RWPE2 (cell line): ENCODE data around the gene MRPL44.

Source experiments
- ATAC-seq: fragments of 200-7000 bp; cut with Tn5 transposase; 3 replicates; pipeline ENCODE4 v1.9.1; 2021; ENCODE audit warnings: low read depth
- DNase-seq: peaks from one replicate; pipeline ENCODE4 v3.0.0-alpha.2; 2020; ENCODE audit warnings: low spot score
- H3K27ac ChIP-seq: fragments of 450-650 bp; 2 replicates; pipeline ENCODE4 v1.5.1; 2017; ENCODE audit warnings: mild to moderate bottlenecking; ENCODE audit not compliant: poor library complexity, severe bottlenecking
- H3K27me3 ChIP-seq: fragments of 250-450 bp; sonication (Bioruptor Pico); 2 replicates; pipeline ENCODE4 v1.5.1; 2021; ENCODE audit warnings: mild to moderate bottlenecking, moderate library complexity; ENCODE audit not compliant: insufficient read depth, poor library complexity, severe bottlenecking
- H3K36me3 ChIP-seq: fragments of 250-450 bp; sonication (Bioruptor Pico); 2 replicates; pipeline ENCODE4 v1.5.1; 2020; ENCODE audit warnings: low read depth, mild to moderate bottlenecking, moderate library complexity
- H3K4me1 ChIP-seq: fragments of 250-450 bp; sonication (Bioruptor Pico); 2 replicates; pipeline ENCODE4 v1.5.1; 2021; ENCODE audit warnings: mild to moderate bottlenecking, moderate library complexity; ENCODE audit not compliant: insufficient read depth, poor library complexity, severe bottlenecking
- H3K4me3 ChIP-seq: fragments of 250-450 bp; sonication (Bioruptor Pico); 2 replicates; pipeline ENCODE4 v1.5.1; 2021; ENCODE audit warnings: mild to moderate bottlenecking, moderate library complexity; ENCODE audit not compliant: severe bottlenecking
- H3K9me3 ChIP-seq: fragments of 250-450 bp; sonication (Bioruptor Pico); 2 replicates; pipeline ENCODE4 v1.5.1; 2021; ENCODE audit warnings: mild to moderate bottlenecking, moderate library complexity; ENCODE audit not compliant: severe bottlenecking
- TF ChIP-seq, protein P1 (sequence below): fragments of 450-650 bp; IDR thresholded peaks from one replicate; pipeline ENCODE4 v1.5.1; 2017; ENCODE audit warnings: mild to moderate bottlenecking, moderate library complexity; ENCODE audit not compliant: poor library complexity, severe bottlenecking

The MRPL44 gene

DNA sequence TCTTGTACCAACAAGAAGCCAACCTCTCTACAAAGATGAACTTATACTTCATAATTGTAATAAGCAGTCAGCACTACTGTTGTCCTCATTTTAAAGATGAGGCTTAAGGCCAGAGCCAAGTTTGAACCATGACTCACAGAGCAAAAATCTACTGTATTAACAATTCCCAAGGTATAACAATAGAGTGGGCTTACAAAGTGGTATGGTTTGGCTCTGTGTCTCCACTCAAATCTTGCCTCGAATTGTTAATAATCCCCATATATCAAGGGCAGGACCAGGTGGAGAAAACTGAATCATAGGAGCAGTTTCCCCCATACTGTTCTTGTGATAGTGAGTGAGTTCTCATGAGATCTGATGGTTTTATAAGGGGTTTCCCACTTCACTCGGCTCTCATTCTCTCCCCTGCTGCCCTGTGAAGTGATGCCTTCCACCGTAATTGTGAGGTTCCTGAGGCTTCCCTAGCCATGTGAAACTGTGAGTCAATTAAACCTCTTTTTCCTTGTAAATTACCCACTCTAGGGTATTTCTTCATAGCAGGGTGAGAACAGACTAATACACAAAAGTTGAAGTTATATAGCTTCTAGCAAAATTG, 19.5 kb downstream of the MRPL44 start:
- DNase-seq (no peak), ATAC-seq (peak; percentile 79)
- H3K27ac ChIP-seq, result no peak overlapping the region
- no peaks in the 10 kb centered on the region for H3K27me3 ChIP-seq
- TF ChIP-seq, protein P1, sequence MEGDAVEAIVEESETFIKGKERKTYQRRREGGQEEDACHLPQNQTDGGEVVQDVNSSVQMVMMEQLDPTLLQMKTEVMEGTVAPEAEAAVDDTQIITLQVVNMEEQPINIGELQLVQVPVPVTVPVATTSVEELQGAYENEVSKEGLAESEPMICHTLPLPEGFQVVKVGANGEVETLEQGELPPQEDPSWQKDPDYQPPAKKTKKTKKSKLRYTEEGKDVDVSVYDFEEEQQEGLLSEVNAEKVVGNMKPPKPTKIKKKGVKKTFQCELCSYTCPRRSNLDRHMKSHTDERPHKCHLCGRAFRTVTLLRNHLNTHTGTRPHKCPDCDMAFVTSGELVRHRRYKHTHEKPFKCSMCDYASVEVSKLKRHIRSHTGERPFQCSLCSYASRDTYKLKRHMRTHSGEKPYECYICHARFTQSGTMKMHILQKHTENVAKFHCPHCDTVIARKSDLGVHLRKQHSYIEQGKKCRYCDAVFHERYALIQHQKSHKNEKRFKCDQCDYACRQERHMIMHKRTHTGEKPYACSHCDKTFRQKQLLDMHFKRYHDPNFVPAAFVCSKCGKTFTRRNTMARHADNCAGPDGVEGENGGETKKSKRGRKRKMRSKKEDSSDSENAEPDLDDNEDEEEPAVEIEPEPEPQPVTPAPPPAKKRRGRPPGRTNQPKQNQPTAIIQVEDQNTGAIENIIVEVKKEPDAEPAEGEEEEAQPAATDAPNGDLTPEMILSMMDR, result no peak
- H3K9me3 ChIP-seq, result no peaks in the 10 kb centered on the region
- H3K4me3 ChIP-seq, result no peak overlapping the region
- peaks cover 3% of the 10 kb centered on the region for H3K4me1 ChIP-seq
- peaks cover 64% of the 10 kb centered on the region for H3K36me3 ChIP-seq

DNA sequence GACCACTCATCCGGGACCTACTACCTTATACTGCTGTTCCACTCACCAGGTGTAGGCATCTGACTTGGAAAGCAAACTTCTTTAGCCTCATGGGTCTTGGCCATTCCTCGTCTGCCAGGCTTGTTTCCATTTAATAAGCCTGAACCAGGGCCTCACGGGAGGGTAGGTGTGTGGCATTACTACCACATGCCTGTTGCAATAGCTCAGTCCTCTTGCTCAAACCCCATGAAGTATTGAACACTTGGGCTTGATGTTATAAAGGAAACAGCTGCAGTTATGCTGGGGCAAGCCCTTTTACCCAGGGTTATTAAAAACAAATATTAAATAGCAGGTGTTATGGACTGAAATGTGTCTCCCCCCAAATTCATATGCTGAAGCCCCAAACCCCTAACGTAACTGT, 21.2 kb downstream of the MRPL44 start:
- DNase-seq, result no peak
- H3K4me3 ChIP-seq, result no peak overlapping the region
- no peaks in the 10 kb centered on the region for H3K9me3 ChIP-seq
- TF ChIP-seq, protein P1, result no peak
- peaks cover 3% of the 10 kb centered on the region for H3K4me1 ChIP-seq
- no peak for ATAC-seq
- H3K27me3 ChIP-seq, result no peaks in the 10 kb centered on the region
- H3K36me3 ChIP-seq, result peaks cover 81% of the 10 kb centered on the region
- no peak overlapping the region for H3K27ac ChIP-seq

DNA sequence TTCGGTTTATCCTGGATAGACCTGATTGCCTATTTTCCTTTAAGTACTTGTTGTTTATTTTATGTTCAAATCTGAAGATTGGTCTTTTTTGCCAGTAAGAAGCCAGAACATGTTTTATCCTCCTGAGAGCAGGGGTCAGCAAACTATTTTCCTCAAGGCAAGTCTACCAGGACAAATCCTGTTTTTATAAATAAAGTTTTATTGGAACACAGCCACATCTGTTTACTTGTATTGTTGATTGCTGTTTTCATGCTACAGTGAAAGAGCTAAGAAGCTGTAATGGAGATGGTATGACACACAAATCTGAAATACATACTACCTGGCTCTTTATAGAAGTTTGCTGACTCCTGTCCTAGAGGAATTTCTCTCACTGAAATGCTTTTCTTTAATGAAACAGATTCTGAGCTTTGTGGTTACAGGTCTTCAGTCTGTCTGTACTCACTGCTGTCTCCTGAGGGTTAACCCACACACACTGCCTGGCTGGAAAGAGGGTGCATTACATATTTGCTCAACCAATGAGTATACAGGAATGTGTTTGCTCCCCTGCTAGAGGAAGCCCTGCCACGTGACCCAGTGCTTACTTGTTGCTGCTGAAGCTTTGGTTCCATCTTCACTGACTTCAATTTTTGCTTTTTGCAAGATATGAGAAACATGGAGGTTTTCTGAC, 22.6 kb downstream of the MRPL44 start:
- ATAC-seq, result no peak
- Histone ChIP-seq H3K4me1 (peaks cover 3% of the 10 kb centered on the region), H3K9me3 (no peaks in the 10 kb centered on the region), H3K36me3 (peaks cover 95% of the 10 kb centered on the region), H3K4me3 (no peak overlapping the region), H3K27me3 (no peaks in the 10 kb centered on the region), H3K27ac (no peak overlapping the region)
- no peak for DNase-seq
- TF ChIP-seq, protein P1, result no peak

DNA sequence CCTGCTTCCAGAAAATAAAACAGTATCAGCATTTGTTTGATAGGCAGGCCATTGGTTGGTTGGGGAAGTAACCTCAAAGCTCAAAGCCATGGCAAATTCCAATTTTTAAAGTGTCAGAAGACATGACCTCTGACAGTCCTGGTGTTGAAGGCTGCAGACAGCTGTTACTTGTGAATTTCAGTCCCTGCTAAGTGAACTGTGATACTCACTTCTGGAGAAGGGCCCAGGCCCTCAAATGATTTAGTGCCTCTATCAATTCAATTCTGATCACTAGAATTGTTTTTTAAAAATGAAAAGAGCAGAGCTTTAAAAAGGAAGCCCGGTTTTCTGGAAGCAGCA, 23.1 kb downstream of the MRPL44 start:
- H3K36me3 ChIP-seq, result peaks cover 95% of the 10 kb centered on the region
- DNase-seq (no peak), ATAC-seq (no peak)
- H3K9me3 ChIP-seq, result no peaks in the 10 kb centered on the region
- peaks cover 3% of the 10 kb centered on the region for H3K4me1 ChIP-seq
- TF ChIP-seq, protein P1, result no peak
- H3K4me3 ChIP-seq, result no peak overlapping the region
- H3K27ac ChIP-seq, result no peak overlapping the region
- H3K27me3 ChIP-seq, result no peaks in the 10 kb centered on the region

DNA sequence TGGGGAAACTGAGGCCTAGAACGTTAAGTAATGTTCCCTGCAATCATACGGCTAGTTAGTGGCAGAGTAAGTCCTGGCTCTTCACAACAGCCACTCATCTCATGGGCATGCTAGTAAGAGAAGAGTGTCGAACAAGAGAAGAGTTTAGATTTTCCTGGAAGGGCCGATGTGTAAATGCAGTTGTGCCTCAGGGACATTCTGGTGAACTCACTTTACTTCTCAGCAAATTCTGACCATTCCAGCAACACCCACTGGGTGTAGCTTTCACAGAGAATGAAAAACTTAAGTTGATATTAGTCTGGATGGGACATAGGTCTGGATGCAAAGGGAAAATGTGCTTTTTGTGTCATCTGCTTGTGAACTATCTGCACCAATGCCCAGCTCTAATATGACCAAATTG, 23.5 kb downstream of the MRPL44 start:
- no peak overlapping the region for H3K27ac ChIP-seq
- no peaks in the 10 kb centered on the region for H3K27me3 ChIP-seq
- H3K4me3 ChIP-seq, result no peak overlapping the region
- H3K9me3 ChIP-seq, result no peaks in the 10 kb centered on the region
- H3K36me3 ChIP-seq, result peaks cover 95% of the 10 kb centered on the region
- DNase-seq (no peak), ATAC-seq (no peak)
- H3K4me1 ChIP-seq, result peaks cover 3% of the 10 kb centered on the region
- TF ChIP-seq, protein P1, result no peak
